Measurements from ENCODE around the gene HSPH1.

HSPH1 gene

DNA sequence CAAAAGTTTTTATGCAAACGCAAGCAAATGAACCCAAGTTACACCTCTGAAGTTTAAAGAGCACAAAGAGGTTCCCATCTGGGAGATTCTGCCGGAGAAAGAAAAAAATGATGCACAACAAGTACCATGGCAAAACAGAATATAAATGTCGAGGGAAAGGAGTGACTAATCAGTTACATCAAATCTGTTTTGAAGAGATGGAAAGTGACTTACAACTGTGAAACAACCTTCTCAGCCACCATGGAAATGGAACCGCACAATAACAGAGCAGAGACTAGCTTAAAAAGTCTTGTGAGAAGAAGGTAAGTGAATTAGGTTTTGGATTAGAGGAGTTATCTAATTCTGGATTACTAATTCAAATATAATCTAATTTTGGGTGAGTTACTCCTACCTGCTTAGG is 2.4 kb downstream of the HSPH1 start:
- no peak for ATAC-seq
- TF ChIP-seq ZFP30 (CRISPR knock-in tag; IDR thresholded peaks at IDR 0.05) (no peak), ZNF565 (CRISPR knock-in tag; conservative IDR thresholded peaks at IDR 0.05; ENCODE audit: low read depth) (no peak), ISL1 (CRISPR knock-in tag; IDR thresholded peaks at IDR 0.05) (peak; percentile 29; the same call in 1 of the 2 replicates), ZNF70 (CRISPR knock-in tag; IDR thresholded peaks at IDR 0.05) (no peak), RARB (CRISPR knock-in tag; IDR thresholded peaks at IDR 0.05) (no peak), ARNTL (CRISPR knock-in tag; IDR thresholded peaks at IDR 0.05; ENCODE audit: borderline replicate concordance, low read depth) (no peak)

DNA sequence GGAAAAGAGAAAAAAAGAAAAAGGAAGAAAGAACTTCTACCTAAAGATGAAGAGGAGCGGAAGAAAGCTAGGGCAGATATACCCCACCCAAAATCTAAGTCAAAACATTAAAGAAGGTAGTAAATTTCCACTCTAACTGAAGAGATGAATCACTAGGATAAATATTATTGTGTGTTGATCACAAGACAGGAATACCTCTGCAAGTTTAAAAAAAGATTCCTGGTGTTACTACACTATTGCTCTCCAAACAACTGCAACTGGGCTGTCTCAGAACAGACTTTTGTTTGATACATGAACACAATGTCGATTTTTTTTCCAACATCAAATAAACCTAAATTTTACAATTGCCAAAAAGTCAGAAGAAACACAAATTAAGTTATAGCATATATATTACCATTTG is 6.8 kb downstream of the HSPH1 start:
- ATAC-seq, result no peak
- TF ChIP-seq ZFP30 (CRISPR knock-in tag; IDR thresholded peaks at IDR 0.05), result no peak
- no peak for TF ChIP-seq ZNF70 (CRISPR knock-in tag; IDR thresholded peaks at IDR 0.05)
- no peak for TF ChIP-seq ZFP3 (CRISPR knock-in tag; IDR thresholded peaks at IDR 0.05)
- no peak for TF ChIP-seq OSR1 (CRISPR knock-in tag; IDR thresholded peaks at IDR 0.05)
- TF ChIP-seq, protein P1, sequence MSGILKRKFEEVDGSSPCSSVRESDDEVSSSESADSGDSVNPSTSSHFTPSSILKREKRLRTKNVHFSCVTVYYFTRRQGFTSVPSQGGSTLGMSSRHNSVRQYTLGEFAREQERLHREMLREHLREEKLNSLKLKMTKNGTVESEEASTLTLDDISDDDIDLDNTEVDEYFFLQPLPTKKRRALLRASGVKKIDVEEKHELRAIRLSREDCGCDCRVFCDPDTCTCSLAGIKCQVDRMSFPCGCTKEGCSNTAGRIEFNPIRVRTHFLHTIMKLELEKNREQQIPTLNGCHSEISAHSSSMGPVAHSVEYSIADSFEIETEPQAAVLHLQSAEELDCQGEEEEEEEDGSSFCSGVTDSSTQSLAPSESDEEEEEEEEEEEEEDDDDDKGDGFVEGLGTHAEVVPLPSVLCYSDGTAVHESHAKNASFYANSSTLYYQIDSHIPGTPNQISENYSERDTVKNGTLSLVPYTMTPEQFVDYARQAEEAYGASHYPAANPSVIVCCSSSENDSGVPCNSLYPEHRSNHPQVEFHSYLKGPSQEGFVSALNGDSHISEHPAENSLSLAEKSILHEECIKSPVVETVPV (CRISPR knock-in tag; IDR thresholded peaks at IDR 0.05), result no peak
- TF ChIP-seq PPARA (CRISPR knock-in tag; IDR thresholded peaks at IDR 0.05; ENCODE audit: borderline replicate concordance), result no peak
- TF ChIP-seq ESRRG (CRISPR knock-in tag; IDR thresholded peaks at IDR 0.05), result no peak
- TF ChIP-seq ARNTL (CRISPR knock-in tag; IDR thresholded peaks at IDR 0.05; ENCODE audit: borderline replicate concordance, low read depth), result no peak
- TF ChIP-seq SNAI2 (CRISPR knock-in tag; IDR thresholded peaks at IDR 0.05), result no peak
- TF ChIP-seq GLIS3 (CRISPR knock-in tag; IDR thresholded peaks at IDR 0.05), result no peak
- TF ChIP-seq ZC3H10 (CRISPR knock-in tag; IDR thresholded peaks at IDR 0.05), result no peak
- TF ChIP-seq TCF4 (CRISPR knock-in tag; IDR thresholded peaks at IDR 0.05; ENCODE audit: borderline replicate concordance), result no peak
- TF ChIP-seq ZNF8 (CRISPR knock-in tag; IDR thresholded peaks at IDR 0.05), result no peak
- no peak for TF ChIP-seq ISL1 (CRISPR knock-in tag; IDR thresholded peaks at IDR 0.05)
- TF ChIP-seq, protein P2, sequence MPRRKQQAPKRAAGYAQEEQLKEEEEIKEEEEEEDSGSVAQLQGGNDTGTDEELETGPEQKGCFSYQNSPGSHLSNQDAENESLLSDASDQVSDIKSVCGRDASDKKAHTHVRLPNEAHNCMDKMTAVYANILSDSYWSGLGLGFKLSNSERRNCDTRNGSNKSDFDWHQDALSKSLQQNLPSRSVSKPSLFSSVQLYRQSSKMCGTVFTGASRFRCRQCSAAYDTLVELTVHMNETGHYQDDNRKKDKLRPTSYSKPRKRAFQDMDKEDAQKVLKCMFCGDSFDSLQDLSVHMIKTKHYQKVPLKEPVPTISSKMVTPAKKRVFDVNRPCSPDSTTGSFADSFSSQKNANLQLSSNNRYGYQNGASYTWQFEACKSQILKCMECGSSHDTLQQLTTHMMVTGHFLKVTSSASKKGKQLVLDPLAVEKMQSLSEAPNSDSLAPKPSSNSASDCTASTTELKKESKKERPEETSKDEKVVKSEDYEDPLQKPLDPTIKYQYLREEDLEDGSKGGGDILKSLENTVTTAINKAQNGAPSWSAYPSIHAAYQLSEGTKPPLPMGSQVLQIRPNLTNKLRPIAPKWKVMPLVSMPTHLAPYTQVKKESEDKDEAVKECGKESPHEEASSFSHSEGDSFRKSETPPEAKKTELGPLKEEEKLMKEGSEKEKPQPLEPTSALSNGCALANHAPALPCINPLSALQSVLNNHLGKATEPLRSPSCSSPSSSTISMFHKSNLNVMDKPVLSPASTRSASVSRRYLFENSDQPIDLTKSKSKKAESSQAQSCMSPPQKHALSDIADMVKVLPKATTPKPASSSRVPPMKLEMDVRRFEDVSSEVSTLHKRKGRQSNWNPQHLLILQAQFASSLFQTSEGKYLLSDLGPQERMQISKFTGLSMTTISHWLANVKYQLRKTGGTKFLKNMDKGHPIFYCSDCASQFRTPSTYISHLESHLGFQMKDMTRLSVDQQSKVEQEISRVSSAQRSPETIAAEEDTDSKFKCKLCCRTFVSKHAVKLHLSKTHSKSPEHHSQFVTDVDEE (CRISPR knock-in tag; IDR thresholded peaks at IDR 0.05), result no peak

DNA sequence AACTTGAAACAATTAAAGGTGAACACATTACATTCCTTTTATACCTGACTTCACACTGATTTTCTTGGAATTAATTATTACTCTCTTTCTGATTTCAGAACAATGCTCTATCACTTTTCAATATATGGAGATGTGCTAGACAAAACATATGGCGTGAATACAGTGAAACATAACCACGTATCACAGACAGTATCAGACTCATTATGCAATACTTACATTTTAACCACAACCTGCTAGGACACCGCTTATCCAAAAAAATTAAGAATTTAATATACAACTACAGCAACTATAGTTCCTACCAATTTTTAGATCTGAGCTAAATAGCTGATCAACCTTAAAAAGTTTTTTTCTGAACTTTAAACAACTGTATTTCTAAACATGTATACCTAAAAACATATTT is 9.9 kb downstream of the HSPH1 start:
- TF ChIP-seq RARB (CRISPR knock-in tag; IDR thresholded peaks at IDR 0.05), result no peak
- TF ChIP-seq, protein P3, sequence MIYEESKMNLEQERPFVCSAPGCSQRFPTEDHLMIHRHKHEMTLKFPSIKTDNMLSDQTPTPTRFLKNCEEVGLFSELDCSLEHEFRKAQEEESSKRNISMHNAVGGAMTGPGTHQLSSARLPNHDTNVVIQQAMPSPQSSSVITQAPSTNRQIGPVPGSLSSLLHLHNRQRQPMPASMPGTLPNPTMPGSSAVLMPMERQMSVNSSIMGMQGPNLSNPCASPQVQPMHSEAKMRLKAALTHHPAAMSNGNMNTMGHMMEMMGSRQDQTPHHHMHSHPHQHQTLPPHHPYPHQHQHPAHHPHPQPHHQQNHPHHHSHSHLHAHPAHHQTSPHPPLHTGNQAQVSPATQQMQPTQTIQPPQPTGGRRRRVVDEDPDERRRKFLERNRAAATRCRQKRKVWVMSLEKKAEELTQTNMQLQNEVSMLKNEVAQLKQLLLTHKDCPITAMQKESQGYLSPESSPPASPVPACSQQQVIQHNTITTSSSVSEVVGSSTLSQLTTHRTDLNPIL (CRISPR knock-in tag; IDR thresholded peaks at IDR 0.05; ENCODE audit: low read depth), result no peak
- no peak for TF ChIP-seq ZC3H10 (CRISPR knock-in tag; IDR thresholded peaks at IDR 0.05)
- TF ChIP-seq ZFP30 (CRISPR knock-in tag; IDR thresholded peaks at IDR 0.05), result no peak
- TF ChIP-seq ZNF565 (CRISPR knock-in tag; conservative IDR thresholded peaks at IDR 0.05; ENCODE audit: low read depth), result no peak
- no peak for TF ChIP-seq SNAI2 (CRISPR knock-in tag; IDR thresholded peaks at IDR 0.05)
- no peak for TF ChIP-seq ZFP3 (CRISPR knock-in tag; IDR thresholded peaks at IDR 0.05)
- no peak for TF ChIP-seq GLIS3 (CRISPR knock-in tag; IDR thresholded peaks at IDR 0.05)
- TF ChIP-seq, protein P4, sequence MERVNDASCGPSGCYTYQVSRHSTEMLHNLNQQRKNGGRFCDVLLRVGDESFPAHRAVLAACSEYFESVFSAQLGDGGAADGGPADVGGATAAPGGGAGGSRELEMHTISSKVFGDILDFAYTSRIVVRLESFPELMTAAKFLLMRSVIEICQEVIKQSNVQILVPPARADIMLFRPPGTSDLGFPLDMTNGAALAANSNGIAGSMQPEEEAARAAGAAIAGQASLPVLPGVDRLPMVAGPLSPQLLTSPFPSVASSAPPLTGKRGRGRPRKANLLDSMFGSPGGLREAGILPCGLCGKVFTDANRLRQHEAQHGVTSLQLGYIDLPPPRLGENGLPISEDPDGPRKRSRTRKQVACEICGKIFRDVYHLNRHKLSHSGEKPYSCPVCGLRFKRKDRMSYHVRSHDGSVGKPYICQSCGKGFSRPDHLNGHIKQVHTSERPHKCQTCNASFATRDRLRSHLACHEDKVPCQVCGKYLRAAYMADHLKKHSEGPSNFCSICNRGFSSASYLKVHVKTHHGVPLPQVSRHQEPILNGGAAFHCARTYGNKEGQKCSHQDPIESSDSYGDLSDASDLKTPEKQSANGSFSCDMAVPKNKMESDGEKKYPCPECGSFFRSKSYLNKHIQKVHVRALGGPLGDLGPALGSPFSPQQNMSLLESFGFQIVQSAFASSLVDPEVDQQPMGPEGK (CRISPR knock-in tag; IDR thresholded peaks at IDR 0.05; ENCODE audit: borderline replicate concordance), result no peak
- TF ChIP-seq ARNTL (CRISPR knock-in tag; IDR thresholded peaks at IDR 0.05; ENCODE audit: borderline replicate concordance, low read depth), result no peak
- no peak for TF ChIP-seq BACH2 (CRISPR knock-in tag; IDR thresholded peaks at IDR 0.05; ENCODE audit: borderline replicate concordance)
- TF ChIP-seq, protein P1 (CRISPR knock-in tag; IDR thresholded peaks at IDR 0.05), result no peak
- no peak for TF ChIP-seq ZNF8 (CRISPR knock-in tag; IDR thresholded peaks at IDR 0.05)
- TF ChIP-seq ISL1 (CRISPR knock-in tag; IDR thresholded peaks at IDR 0.05), result no peak
- TF ChIP-seq TOX (CRISPR knock-in tag; IDR thresholded peaks at IDR 0.05; ENCODE audit: borderline replicate concordance), result no peak
- TF ChIP-seq TCF4 (CRISPR knock-in tag; IDR thresholded peaks at IDR 0.05; ENCODE audit: borderline replicate concordance), result no peak
- TF ChIP-seq, protein P5, sequence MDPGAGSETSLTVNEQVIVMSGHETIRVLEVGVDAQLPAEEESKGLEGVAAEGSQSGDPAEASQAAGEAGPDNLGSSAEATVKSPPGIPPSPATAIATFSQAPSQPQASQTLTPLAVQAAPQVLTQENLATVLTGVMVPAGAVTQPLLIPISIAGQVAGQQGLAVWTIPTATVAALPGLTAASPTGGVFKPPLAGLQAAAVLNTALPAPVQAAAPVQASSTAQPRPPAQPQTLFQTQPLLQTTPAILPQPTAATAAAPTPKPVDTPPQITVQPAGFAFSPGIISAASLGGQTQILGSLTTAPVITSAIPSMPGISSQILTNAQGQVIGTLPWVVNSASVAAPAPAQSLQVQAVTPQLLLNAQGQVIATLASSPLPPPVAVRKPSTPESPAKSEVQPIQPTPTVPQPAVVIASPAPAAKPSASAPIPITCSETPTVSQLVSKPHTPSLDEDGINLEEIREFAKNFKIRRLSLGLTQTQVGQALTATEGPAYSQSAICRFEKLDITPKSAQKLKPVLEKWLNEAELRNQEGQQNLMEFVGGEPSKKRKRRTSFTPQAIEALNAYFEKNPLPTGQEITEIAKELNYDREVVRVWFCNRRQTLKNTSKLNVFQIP (CRISPR knock-in tag; IDR thresholded peaks at IDR 0.05; ENCODE audit: borderline replicate concordance, low read depth), result no peak
- TF ChIP-seq CSDC2 (CRISPR knock-in tag; IDR thresholded peaks at IDR 0.05), result no peak

More for the DNA sequence above, 9.9 kb downstream of the HSPH1 start:
- ATAC-seq, result no peak

Data from SK-N-SH treated with all-trans-retinoic acid at 6 μM for 48 hours (cell line).